ENCODE data around the gene ABCE1.

GRCh38 chr4:145132511-145133098, 34.5 kb downstream of the ABCE1 start:
- no peak for TF ChIP-seq ZNF114 (CRISPR knock-in tag; IDR thresholded peaks at IDR 0.05)
- TF ChIP-seq, protein P1, sequence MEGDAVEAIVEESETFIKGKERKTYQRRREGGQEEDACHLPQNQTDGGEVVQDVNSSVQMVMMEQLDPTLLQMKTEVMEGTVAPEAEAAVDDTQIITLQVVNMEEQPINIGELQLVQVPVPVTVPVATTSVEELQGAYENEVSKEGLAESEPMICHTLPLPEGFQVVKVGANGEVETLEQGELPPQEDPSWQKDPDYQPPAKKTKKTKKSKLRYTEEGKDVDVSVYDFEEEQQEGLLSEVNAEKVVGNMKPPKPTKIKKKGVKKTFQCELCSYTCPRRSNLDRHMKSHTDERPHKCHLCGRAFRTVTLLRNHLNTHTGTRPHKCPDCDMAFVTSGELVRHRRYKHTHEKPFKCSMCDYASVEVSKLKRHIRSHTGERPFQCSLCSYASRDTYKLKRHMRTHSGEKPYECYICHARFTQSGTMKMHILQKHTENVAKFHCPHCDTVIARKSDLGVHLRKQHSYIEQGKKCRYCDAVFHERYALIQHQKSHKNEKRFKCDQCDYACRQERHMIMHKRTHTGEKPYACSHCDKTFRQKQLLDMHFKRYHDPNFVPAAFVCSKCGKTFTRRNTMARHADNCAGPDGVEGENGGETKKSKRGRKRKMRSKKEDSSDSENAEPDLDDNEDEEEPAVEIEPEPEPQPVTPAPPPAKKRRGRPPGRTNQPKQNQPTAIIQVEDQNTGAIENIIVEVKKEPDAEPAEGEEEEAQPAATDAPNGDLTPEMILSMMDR (conservative IDR thresholded peaks at IDR 0.05; ENCODE audit: low read depth in 2 of 2): no peak
- TF ChIP-seq EZH2phosphoT487 (IDR thresholded peaks at IDR 0.05; ENCODE audit: unreplicated experiment): no peak
- TF ChIP-seq EZH2 (IDR thresholded peaks at IDR 0.05; ENCODE audit: low read depth, unreplicated experiment): no peak
- no peak for TF ChIP-seq JUNB (IDR thresholded peaks at IDR 0.05; ENCODE audit: unreplicated experiment)
